Measurements from ENCODE around the gene DUOX1.
A peak's percentile ranks its signal among the peaks of the same experiment; 100 is the strongest.

Gene DUOX1

GRCh38 chr15:45187894-45188830 lies 58.4 kb downstream of the DUOX1 start, which contains the start of gene SHF:
Gene SHF (minus strand): TSS chr15:45187966. CDS start chr15:45187951, 15 bp downstream.
- DNase-seq (ENCODE audit: low read depth): no peak

- no peak for DNase-seq (ENCODE audit: low read depth)
These were observed 67.7 kb downstream of the DUOX1 start for GRCh38 chr15:45197512-45197911.

- DNase-seq (ENCODE audit: low read depth): peak; percentile 97
These were observed 68.7 kb downstream of the DUOX1 start for GRCh38 chr15:45198337-45199135.

GRCh38 chr15:45199136-45199810 lies 69.5 kb downstream of the DUOX1 start:
- no peak for DNase-seq (ENCODE audit: low read depth)

GRCh38 chr15:45200001-45200798 lies 70.4 kb downstream of the DUOX1 start:
- peak; percentile 97 for DNase-seq (ENCODE audit: low read depth)

DNA sequence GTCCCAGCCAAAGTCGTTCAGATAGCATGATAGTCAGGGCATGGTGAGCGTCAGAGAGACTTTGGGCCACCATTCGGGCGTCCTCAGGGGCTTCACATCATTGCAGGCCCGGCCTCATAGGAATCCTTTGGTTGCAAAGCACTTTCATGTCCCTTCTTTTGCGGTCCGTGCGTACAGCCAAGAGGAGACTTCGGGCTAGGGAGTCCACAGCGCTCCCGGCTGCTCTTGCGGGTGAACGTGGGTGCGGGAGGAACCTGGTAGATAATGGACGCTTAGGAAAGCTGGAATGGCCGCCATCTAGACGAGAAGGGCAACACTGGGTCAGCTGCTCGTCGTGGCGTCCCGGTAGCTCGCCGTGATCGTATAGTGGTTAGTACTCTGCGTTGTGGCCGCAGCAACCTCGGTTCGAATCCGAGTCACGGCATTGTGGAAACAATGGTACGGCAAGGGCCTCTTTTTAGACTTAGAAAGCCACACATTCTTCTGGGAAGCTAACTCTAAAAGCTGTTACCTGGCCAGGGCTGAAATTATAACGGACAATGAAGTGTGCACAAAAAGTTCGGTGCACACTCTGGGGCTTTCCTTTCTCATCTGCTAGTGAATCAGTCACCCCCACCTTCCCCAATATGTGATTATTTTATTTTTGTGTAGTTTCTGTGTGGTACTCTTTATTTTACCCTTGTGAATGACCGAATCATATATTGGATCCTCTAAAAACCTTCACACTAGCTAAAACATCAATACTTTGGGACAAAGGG lies 71.2 kb downstream of the DUOX1 start:
- peak; percentile 83 for DNase-seq (ENCODE audit: low read depth)

DNA sequence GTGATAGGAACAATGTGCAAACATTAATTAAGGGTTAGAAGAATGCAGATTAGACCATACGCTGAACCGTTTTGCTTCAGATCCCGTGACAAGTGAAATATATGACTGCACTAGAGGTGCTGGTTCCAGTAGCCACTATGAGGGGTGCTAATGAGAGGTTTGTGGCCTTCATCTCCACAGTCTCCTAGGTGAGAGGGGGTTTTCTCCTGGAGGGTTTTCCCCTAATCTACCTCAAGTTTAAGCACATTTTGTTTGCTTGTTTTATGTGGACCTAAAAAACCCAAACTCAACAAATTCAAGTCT lies 71.7 kb downstream of the DUOX1 start:
- DNase-seq (ENCODE audit: low read depth): no peak

DNA sequence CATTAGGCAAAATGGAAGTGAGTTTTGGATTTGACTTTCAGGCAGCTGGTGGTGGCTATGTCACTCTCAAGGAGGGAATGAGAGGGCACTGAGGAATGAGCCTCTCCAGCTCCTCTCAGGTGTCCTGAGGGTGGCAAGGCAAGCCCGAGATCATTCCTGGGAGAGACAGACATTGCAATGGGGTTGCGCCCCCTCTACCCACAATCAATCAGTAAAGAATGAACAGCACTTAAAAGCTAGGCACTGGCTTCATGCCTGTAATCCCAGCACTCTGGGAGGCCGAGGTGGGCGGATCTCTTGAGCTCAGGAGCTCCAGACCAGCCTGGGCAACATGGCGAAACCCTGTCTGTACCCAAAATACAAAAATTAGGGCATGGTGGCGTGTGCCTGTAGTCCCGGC lies 72.1 kb downstream of the DUOX1 start:
- DNase-seq (ENCODE audit: low read depth): no peak

DNA sequence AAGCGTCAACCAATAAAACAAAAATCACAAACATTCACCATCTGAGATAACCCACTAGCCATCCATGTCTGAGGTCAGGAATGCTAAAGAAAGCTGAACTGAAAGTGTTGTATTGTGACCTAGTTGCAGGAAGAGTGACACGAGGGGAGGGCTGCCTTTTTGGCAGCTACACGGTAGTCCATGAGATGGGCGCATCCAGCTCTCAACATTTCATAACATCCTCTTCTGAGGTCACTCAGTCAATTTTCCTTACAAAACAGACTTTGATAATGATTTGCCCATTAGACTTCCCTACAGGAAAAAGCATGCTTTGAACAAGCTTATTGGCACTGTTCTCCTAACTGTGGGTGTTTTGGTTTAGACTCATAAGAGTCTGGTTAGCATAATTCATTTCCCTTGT lies 73.4 kb downstream of the DUOX1 start:
- no peak for DNase-seq (ENCODE audit: low read depth)

DNA sequence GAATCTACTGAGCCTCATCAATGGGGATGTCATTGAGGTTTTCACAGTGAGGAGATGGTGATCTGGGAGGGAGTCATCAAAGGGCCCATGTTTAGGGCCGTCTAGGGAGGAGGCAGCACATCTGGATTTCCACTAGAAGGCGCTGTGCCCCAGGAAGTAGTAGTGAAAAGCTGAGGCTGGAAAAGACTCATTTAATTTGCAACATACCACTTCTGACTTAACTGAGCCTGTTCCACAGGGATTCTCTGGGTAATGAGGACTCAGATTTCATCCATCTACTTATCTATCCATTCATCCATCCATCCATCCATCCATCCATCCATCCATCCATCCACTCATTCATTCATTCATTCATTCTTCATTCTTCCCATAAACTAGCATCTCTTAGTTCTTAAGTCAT lies 75.4 kb downstream of the DUOX1 start:
- peak; percentile 52 for DNase-seq (ENCODE audit: low read depth)

DNA sequence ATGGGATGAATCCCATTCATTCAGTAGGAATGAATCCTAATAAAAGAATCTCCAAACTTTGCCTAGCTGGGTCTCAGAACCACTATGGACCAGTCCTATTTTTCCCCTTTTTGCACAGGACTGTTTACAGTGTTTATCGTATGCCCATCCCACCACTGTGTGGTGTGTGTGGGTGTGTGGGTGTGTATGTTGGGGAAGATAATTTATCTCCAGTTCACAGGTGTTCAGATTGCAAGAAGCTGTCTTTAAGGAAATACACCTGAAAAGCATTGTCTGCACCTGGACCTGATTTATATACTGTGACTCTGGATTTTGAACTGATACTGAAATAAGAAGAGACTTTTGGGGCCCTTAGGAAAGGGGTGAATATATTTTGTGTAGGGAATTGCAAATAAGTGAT lies 82.7 kb downstream of the DUOX1 start:
- DNase-seq (ENCODE audit: low read depth): no peak
